HepG2 (cell line): ENCODE measurements around the gene ADAT3. TPM values are rescaled to one million over a fixed set of nuclear protein-coding genes. Genes with fewer than 3 reads are reported as not detected.

Experiments
- AGO1 ChIP-seq: fragments of 200-400 bp; formaldehyde crosslinking; IDR thresholded peaks from 2 replicates; pipeline ENCODE4 v1.6.1; 2017; ENCODE audit warnings: mild to moderate bottlenecking, low read depth, low read length, moderate library complexity; ENCODE audit not compliant: poor library complexity, severe bottlenecking
- ATRX ChIP-seq: sonication (generic); formaldehyde crosslinking; IDR thresholded peaks from 2 replicates; pipeline ENCODE4 v1.4.0; 2020; ENCODE audit warnings: missing genetic modification reagents, borderline replicate concordance
- DDIT3 ChIP-seq: sonication (generic); formaldehyde crosslinking; IDR thresholded peaks from 2 replicates; pipeline ENCODE4 v1.4.0; 2020; ENCODE audit warnings: mild to moderate bottlenecking, missing genetic modification reagents
- GATAD2A ChIP-seq: IDR thresholded peaks from 2 replicates; pipeline ENCODE4 v1.6.1; 2016
- HMG20A ChIP-seq: IDR thresholded peaks from 2 replicates; pipeline ENCODE4 v1.6.1; 2016; ENCODE audit warnings: borderline replicate concordance
- HNRNPL ChIP-seq: fragments of 200-400 bp; formaldehyde crosslinking; IDR thresholded peaks from 2 replicates; pipeline ENCODE4 v1.6.1; 2017; ENCODE audit warnings: mild to moderate bottlenecking, low read depth, low read length
- HNRNPLL ChIP-seq: fragments of 200-400 bp; formaldehyde crosslinking; IDR thresholded peaks from 2 replicates; pipeline ENCODE4 v1.6.1; 2017; ENCODE audit warnings: mild to moderate bottlenecking, low read depth, low read length; ENCODE audit not compliant: poor library complexity, severe bottlenecking
- HNRNPUL1 ChIP-seq: fragments of 200-400 bp; formaldehyde crosslinking; IDR thresholded peaks from 2 replicates; pipeline ENCODE4 v1.6.1; 2017; ENCODE audit warnings: low read depth, mild to moderate bottlenecking, low read length, moderate library complexity
- MXD1 ChIP-seq: sonication (generic); formaldehyde crosslinking; IDR thresholded peaks from 2 replicates; pipeline ENCODE4 v1.4.0; 2020; ENCODE audit warnings: mild to moderate bottlenecking, missing genetic modification reagents
- NBN ChIP-seq: fragments of 450-650 bp; conservative IDR thresholded peaks from 2 replicates; pipeline ENCODE4 v1.6.1; 2017
- RORA ChIP-seq: sonication (generic); formaldehyde crosslinking; IDR thresholded peaks from 2 replicates; pipeline ENCODE4 v1.5.0; 2020; ENCODE audit warnings: mild to moderate bottlenecking, missing genetic modification reagents, moderate library complexity
- TCF12 ChIP-seq, 2 experiments: fragments of 450-650 bp in 1 of 2; sonication (generic) in 1 of 2; formaldehyde crosslinking in 1 of 2; IDR thresholded peaks; 2 replicates each; pipeline versions ENCODE4 v1.6.1 to v1.8.0; 2017 to 2022; ENCODE audit warnings: antibody characterized with exemption in 1 of 2, mild to moderate bottlenecking in 1 of 2, missing genetic modification reagents in 1 of 2, moderate library complexity in 1 of 2
- TP53 ChIP-seq: sonication (generic); formaldehyde crosslinking; conservative IDR thresholded peaks from 2 replicates; pipeline ENCODE4 v1.4.0; 2020; ENCODE audit warnings: missing genetic modification reagents
- ZBTB37 ChIP-seq: sonication (generic); formaldehyde crosslinking; IDR thresholded peaks from 2 replicates; pipeline ENCODE4 v1.4.0; 2020; ENCODE audit warnings: mild to moderate bottlenecking, missing genetic modification reagents
- ZHX1 ChIP-seq: sonication (generic); formaldehyde crosslinking; IDR thresholded peaks from 2 replicates; pipeline ENCODE4 v1.8.1; 2022; ENCODE audit warnings: low read depth, mild to moderate bottlenecking, missing genetic modification reagents
- ZHX2 ChIP-seq, 2 experiments: sonication (generic) in 1 of 2; formaldehyde crosslinking in 1 of 2; IDR thresholded peaks; 2 replicates each; pipeline versions ENCODE4 v1.6.1 to v1.9.0; 2014 to 2022; ENCODE audit warnings: antibody characterized with exemption in 1 of 2, borderline replicate concordance in 1 of 2, inconsistent platforms in 1 of 2, low read depth in 1 of 2, missing genetic modification reagents in 1 of 2
- ZKSCAN1 ChIP-seq: fragments of 150-350 bp; IDR thresholded peaks from 2 replicates; pipeline ENCODE4 v1.6.1; 2014; ENCODE audit warnings: low read length
- ZNF354B ChIP-seq: sonication (generic); formaldehyde crosslinking; IDR thresholded peaks from 2 replicates; pipeline ENCODE4 v1.8.0; 2022; ENCODE audit warnings: mild to moderate bottlenecking, missing genetic modification reagents
- polyA plus RNA-seq, 8 experiments: library from polyadenylated mRNA; depleted of rRNA in 3 of 8; stranded (reverse) in 7 of 8; unstranded in 1 of 8; fragments of >200 nt; fragmentation: Illumina TruSeq in 4 of 8; extraction: Trizol in 4 of 8; gene quantifications; 2 replicates each; pipeline versions ENCODE4 v1.2.1 to v1.2.3, GENCODE V29; 2011 to 2016; ENCODE audit warnings: low read depth in 4 of 8, missing spikeins in 1 of 8, mixed read lengths in 1 of 8; ENCODE audit not compliant: insufficient read depth in 1 of 8
- total RNA-seq, 5 experiments: library from RNA; depleted of rRNA; stranded (reverse); fragments of >200 nt; fragmentation: Illumina TruSeq; extraction: Trizol; gene quantifications; 2 replicates each; pipeline ENCODE4 v1.2.3, GENCODE V29; 2016; ENCODE audit warnings: low read depth in 1 of 5

Gene ADAT3
- total and polyA plus RNA-seq, 2 of the 13 experiments (the other 11 are each of a cell fraction or from before 2014, with no cell fraction given) = 0.95 to 3.5 TPM

GRCh38 chr19:1945899-1946298 lies 40.7 kb downstream of the ADAT3 start (continued):
- TF ChIP-seq DDIT3 (CRISPR knock-in tag) = no peak
- no peak for TF ChIP-seq ZKSCAN1
- TF ChIP-seq HNRNPUL1 = no peak
- no peak for TF ChIP-seq MXD1 (CRISPR knock-in tag)
- 0 out of 2 replicates have a peak, but pooled peaks have one; percentile 33 for TF ChIP-seq GATAD2A
- no peak for TF ChIP-seq ZHX1 (CRISPR knock-in tag)
- TF ChIP-seq ZHX2 (IDR thresholded peaks at IDR 0.05; ENCODE audit: low read depth) = peak; percentile 46; the same call in 1 of the 2 replicates
- no peak for TF ChIP-seq ZHX2 (CRISPR knock-in tag; IDR thresholded peaks at IDR 0.05; ENCODE audit: borderline replicate concordance)
- no peak for TF ChIP-seq ATRX
- no peak for TF ChIP-seq TP53 (CRISPR knock-in tag)
- no peak for TF ChIP-seq HMG20A (CRISPR knock-in tag)
- TF ChIP-seq ZNF354B (CRISPR knock-in tag) = no peak
- no peak for TF ChIP-seq HNRNPL
- peak; percentile 19 for TF ChIP-seq HNRNPLL
- TF ChIP-seq RORA (CRISPR knock-in tag) = no peak
- TF ChIP-seq TCF12 (IDR thresholded peaks at IDR 0.05) = no peak
- no peak for TF ChIP-seq TCF12 (CRISPR knock-in tag; IDR thresholded peaks at IDR 0.05)
- TF ChIP-seq AGO1 = no peak
- no peak for TF ChIP-seq NBN
- TF ChIP-seq ZBTB37 (CRISPR knock-in tag) = no peak
